ENCODE data around the gene GZMH.
"Not testable (repeated sequence)": the region's sequence is repeated elsewhere in the genome, so short reads cannot be mapped to it uniquely, and the experiment has no call there.

GZMH gene

GRCh38 chr14:24595073-24595808 is 14.2 kb downstream of the GZMH start:
- DNase-seq = no peak

- DNase-seq = not testable (repeated sequence)
Measured at GRCh38 chr14:24591004-24591403, 18.5 kb downstream of the GZMH start.

GRCh38 chr14:24584402-24584801 is 25.1 kb downstream of the GZMH start:
- not testable (repeated sequence) for DNase-seq

GRCh38 chr14:24578558-24578957 is 30.9 kb downstream of the GZMH start:
- DNase-seq = no peak

- no peak for DNase-seq
Measured at GRCh38 chr14:24576771-24577170, 32.7 kb downstream of the GZMH start.

- no peak for DNase-seq
Measured at GRCh38 chr14:24576182-24576581, 33.3 kb downstream of the GZMH start, which contains the start of gene CTSG. TSS of gene CTSG (minus strand) at chr14:24576250. CDS start at chr14:24576223, 27 bp downstream.

- no peak for DNase-seq
Measured at GRCh38 chr14:24574206-24574774, 35.2 kb downstream of the GZMH start.

- no peak for DNase-seq
Measured at GRCh38 chr14:24566318-24566717, 43.2 kb downstream of the GZMH start.

GRCh38 chr14:24565766-24566165 is 43.7 kb downstream of the GZMH start:
- DNase-seq = no peak

GRCh38 chr14:24563505-24563904 is 46.0 kb downstream of the GZMH start:
- no peak for DNase-seq

GRCh38 chr14:24556756-24557155 is 52.7 kb downstream of the GZMH start:
- DNase-seq = no peak

All from right hindlimb (tissue), 1 donor.